RPMI7951 (cell line): ENCODE data around the gene FGF2. TPM values are rescaled to one million over a fixed set of nuclear protein-coding genes. Genes with fewer than 3 reads are reported as not detected.
"Not testable (repeated sequence)": the region's sequence is repeated elsewhere in the genome, so short reads cannot be mapped to it uniquely, and the experiment has no call there.

Experiments
- DNase-seq: peaks from one replicate; pipeline ENCODE4 v3.0.0-alpha.2; 2012; ENCODE audit warnings: low read depth
- total RNA-seq: library from RNA; depleted of rRNA; stranded (reverse); fragments of >200 nt; shearing (Covaris generic); gene quantifications from 2 replicates; pipeline ENCODE4 v1.2.3, GENCODE V29; 2014; rRNA removed

FGF2 gene
- total RNA-seq, 1 experiment from 2014 or later = 4.1 TPM

- DNase-seq = peak; percentile 77
Observed at GRCh38 chr4:122921971-122922876, 95.6 kb downstream of the FGF2 start, which contains the start of gene NUDT6. Gene NUDT6, minus strand, starts transcription at chr4:122922597. Its CDS starts 25 bp downstream, at chr4:122922572.

GRCh38 chr4:122922877-122923511, 96.4 kb downstream of the FGF2 start:
- peak; percentile 84 for DNase-seq

- no peak for DNase-seq
Observed at GRCh38 chr4:122928930-122929329, 102.3 kb downstream of the FGF2 start.

GRCh38 chr4:122930862-122931261, 104.2 kb downstream of the FGF2 start:
- DNase-seq = peak; percentile 3

GRCh38 chr4:122932763-122933162, 106.1 kb downstream of the FGF2 start:
- no peak for DNase-seq

- DNase-seq = not testable (repeated sequence)
Observed at GRCh38 chr4:122945136-122945535, 118.5 kb downstream of the FGF2 start.

GRCh38 chr4:122946142-122946541, 119.5 kb downstream of the FGF2 start:
- DNase-seq = no peak

Other genes with a start within 250 kb of the FGF2 start
- not detected in 2 replicates for gene IL21, start 205.8 kb upstream of the FGF2 start, total RNA-seq
- 3.5 and 4.4 TPM in 2 replicates for gene BBS12, start 94.1 kb upstream of the FGF2 start, total RNA-seq
- gene NUDT6, start 95.8 kb downstream of the FGF2 start, total RNA-seq = 17.9 and 21.4 TPM in 2 replicates